Urothelium cell line (cell line): Measurements from ENCODE around the gene PI4K2A.
A peak's percentile ranks its signal among the peaks of the same experiment; 100 is the strongest.
"Not testable (repeated sequence)": the region's sequence is repeated elsewhere in the genome, so short reads cannot be mapped to it uniquely, and the experiment has no call there.

Experiments used
- DNase-seq: peaks from one replicate; pipeline ENCODE4 v3.0.0; 2011; ENCODE audit warnings: low spot score, mixed read lengths
- FAIRE-seq: peaks from 2 replicates; lab custom pipeline; 2011; peaks lifted over from hg19 to GRCh38; lab: Jason Lieb, UNC

Gene PI4K2A

GRCh38 chr10:97631098-97631497 is 9.4 kb upstream of the PI4K2A start:
- FAIRE-seq (no peak), DNase-seq (no peak)

- peak; percentile 63 for FAIRE-seq
- DNase-seq, result peak; percentile 94
Measured at GRCh38 chr10:97632949-97633884, 7.3 kb upstream of the PI4K2A start, which contains the start of gene MORN4. TSS of gene MORN4 (minus strand) at chr10:97633500. CDS start at chr10:97619653, 13,847 bp downstream.

GRCh38 chr10:97633921-97634320 is 6.5 kb upstream of the PI4K2A start:
- DNase-seq, result no peak

GRCh38 chr10:97635577-97635976 is 4.9 kb upstream of the PI4K2A start:
- FAIRE-seq (no peak), DNase-seq (no peak)

More at GRCh38 chr10:97633921-97634320, 6.5 kb upstream of the PI4K2A start:
- FAIRE-seq, result no peak

GRCh38 chr10:97639090-97639489 is 1.4 kb upstream of the PI4K2A start:
- FAIRE-seq, DNase-seq: not testable (repeated sequence)

- peak; percentile 14 for DNase-seq
- FAIRE-seq, result no peak
Measured at GRCh38 chr10:97640868-97641811, 669 bp downstream of the PI4K2A start.

GRCh38 chr10:97642471-97643159 is 2.1 kb downstream of the PI4K2A start:
- not testable (repeated sequence) for DNase-seq, FAIRE-seq

- no peak for DNase-seq
- FAIRE-seq, result no peak
Measured at GRCh38 chr10:97643441-97643985, 3.0 kb downstream of the PI4K2A start.

- no peak for DNase-seq
- FAIRE-seq, result no peak
Measured at GRCh38 chr10:97644936-97645335, 4.5 kb downstream of the PI4K2A start.

- DNase-seq (no peak), FAIRE-seq (no peak)
Measured at GRCh38 chr10:97647556-97647955, 7.1 kb downstream of the PI4K2A start.

GRCh38 chr10:97648562-97649404 is 8.3 kb downstream of the PI4K2A start:
- peak; percentile 73 for DNase-seq
- peak; percentile 90 for FAIRE-seq

GRCh38 chr10:97649405-97649750 is 8.9 kb downstream of the PI4K2A start:
- FAIRE-seq, DNase-seq: not testable (repeated sequence)

- no peak for DNase-seq
- no peak for FAIRE-seq
Measured at GRCh38 chr10:97650726-97651125, 10.3 kb downstream of the PI4K2A start.

- DNase-seq, result no peak
- no peak for FAIRE-seq
Measured at GRCh38 chr10:97651773-97652172, 11.3 kb downstream of the PI4K2A start.

- FAIRE-seq, result no peak
- DNase-seq, result no peak
Measured at GRCh38 chr10:97656777-97657176, 16.3 kb downstream of the PI4K2A start.

GRCh38 chr10:97659589-97659988 is 19.1 kb downstream of the PI4K2A start:
- FAIRE-seq, result no peak
- no peak for DNase-seq

- DNase-seq, result no peak
- no peak for FAIRE-seq
Measured at GRCh38 chr10:97664282-97664850, 23.9 kb downstream of the PI4K2A start.

GRCh38 chr10:97666992-97667391 is 26.5 kb downstream of the PI4K2A start:
- FAIRE-seq (no peak), DNase-seq (no peak)

- no peak for DNase-seq
- FAIRE-seq, result no peak
Measured at GRCh38 chr10:97667463-97667862, 27.0 kb downstream of the PI4K2A start.
